CD4-positive, alpha-beta T cell treated with Interleukin-6 for 4 hours (primary cell): ENCODE results near the gene ABCG1.

Experiments used
- DNase-seq: peaks from one replicate; pipeline ENCODE4 v3.0.0-alpha.2; 2020; ENCODE audit warnings: mixed read lengths

ABCG1 gene

GRCh38 chr21:42331660-42332059 lies 112.7 kb downstream of the ABCG1 start:
- DNase-seq, result no peak

- no peak for DNase-seq
Observed at GRCh38 chr21:42332557-42333317, 113.8 kb downstream of the ABCG1 start.

GRCh38 chr21:42336054-42336453 lies 117.1 kb downstream of the ABCG1 start:
- no peak for DNase-seq

DNA sequence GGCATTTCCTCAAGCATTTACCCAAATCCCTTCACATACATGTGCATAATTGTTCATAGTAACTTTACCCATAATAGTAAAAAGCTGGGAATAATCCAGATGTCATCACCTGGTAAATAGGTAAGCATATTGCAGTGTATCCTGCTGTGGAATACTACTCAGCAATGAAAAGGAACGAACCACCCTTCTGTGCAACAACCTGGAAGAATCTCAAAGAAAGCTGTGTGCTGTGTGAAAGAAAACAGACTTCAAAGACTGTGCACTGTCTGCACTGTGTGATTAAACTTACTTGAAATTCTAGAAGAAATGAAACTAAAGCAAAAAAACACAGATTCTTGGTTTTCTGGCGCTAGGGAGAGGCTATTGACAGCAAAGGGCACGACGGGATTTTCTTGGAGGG lies 118.3 kb downstream of the ABCG1 start:
- no peak for DNase-seq

DNA sequence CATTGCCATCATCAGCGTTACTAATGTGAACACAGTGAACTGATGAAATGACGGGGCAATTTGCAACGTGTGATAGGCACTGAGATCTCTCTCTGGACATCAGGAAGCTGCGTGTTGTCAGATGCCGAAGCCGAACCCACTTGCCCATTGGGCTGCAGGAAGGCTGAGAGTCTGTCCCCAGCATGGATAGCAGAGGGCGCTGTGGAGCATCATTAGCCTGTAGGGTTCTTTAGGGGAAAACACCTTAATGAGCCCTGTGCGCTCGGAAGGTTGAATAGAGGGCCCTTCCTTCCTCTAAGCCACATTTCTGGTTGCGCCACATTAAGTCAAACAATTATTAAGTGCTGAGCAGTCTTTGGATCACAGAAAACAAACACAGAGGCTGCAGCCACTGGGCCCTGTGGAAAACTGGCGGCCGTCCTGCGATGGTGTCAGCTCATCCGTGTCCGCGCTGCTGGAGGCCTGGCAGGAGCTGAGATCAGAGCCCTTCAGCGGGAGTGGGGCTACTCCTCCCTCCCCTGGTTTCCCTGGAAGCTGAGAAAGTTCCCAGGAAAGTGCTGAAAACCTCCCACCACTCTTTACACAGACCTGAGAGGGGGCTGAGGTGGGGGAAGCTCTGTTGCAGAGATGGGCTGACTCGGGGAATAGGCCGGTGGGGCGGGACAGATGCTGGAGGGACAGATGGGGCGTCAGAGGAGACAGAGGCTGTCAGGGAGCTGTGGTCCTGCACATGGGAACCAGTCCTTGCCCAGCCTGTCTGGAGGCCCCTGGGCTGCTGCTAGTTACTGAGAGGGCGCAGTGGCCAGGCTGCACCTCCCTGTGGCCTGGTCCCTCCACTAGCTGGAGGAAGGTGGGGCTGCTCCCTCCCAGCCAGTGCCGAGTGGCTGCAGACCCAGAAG lies 119.1 kb downstream of the ABCG1 start:
- DNase-seq, result peak; percentile 86

DNA sequence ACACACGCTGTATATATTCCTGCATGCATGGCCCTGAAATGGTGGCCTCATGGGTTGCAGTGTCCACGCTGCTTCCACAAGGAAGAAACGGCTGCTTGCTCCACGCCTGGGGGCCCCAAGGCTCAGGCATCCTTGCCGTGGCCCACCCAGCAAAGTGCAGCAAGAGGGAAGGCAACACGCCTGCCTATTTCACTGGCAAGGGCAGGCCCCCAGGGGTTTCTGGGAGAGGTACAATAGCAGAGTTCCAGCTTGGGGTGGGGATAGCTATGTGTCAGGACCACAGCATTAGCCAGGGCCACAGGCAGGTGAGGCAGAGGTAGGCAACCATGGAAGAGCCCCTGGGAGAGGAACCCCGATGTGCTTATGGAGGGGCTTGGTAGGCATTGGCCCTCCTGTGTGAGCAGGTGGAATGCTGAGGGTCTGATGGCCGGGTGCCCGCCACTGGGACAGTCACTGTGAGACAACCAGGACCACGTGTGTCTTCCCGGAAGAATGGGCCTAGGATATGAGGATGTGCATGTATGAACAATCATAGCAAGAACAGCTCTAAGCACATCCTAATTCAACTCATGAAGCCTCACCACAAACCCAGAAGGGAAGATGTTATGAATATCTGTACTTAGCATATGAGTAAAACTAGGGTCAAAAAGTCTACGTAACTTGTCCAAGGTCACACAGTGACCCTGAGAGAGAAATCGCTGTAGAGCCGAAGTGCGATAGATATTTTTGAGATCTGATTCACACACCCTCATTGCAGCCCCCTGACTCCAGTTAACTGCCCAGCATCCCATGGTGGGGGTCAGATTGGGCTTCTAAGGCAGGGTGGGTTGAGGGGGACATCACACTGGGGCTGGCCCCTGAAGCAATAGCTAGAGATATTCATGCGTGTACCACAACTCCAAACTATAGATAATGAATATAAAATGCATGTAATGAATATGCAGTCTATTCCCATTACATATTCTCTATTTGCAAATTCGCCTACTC lies 120.1 kb downstream of the ABCG1 start:
- DNase-seq, result no peak

DNA sequence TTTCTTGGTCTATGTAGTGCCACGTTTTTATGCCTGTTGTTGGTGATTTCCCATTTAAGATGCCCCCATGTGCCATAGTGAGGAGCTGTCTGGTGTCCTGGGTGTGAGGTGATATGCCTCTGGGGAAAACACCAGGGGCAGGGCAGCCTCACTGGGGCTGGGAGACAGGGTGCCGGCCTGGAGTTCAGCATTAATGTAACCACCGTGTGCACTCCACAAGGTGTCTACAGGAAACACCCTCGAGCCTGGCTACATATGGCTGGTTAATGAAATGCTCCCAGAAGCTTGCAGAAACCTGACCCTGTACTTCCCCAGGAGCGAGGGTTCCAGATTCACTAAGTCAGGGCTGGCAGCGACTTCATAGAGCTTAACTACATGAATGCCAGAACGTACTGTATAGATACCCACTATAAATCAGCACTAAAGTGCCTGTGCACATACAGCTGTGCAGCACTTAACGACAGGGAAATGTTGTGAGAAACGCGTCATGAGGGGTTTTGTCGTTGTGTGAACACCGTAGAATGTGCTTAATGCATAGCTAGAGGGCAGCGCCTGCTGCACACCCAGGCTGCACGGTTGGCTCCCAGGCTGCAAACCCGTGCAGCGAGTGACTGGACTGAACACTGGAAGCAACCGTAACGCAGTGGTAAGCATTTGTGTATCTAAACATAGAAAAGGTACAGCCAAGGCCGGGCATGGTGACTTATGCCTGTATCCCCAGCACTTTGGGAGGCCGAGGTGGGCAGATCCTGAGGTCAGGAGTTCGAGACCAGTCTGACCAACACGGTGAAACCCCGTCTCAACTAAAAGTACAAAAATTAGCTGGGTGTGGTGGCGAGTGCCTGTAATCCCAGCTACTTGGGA lies 121.5 kb downstream of the ABCG1 start:
- no peak for DNase-seq

GRCh38 chr21:42341776-42342542 lies 123.0 kb downstream of the ABCG1 start:
- DNase-seq, result no peak

GRCh38 chr21:42343101-42343500 lies 124.2 kb downstream of the ABCG1 start:
- no peak for DNase-seq

DNA sequence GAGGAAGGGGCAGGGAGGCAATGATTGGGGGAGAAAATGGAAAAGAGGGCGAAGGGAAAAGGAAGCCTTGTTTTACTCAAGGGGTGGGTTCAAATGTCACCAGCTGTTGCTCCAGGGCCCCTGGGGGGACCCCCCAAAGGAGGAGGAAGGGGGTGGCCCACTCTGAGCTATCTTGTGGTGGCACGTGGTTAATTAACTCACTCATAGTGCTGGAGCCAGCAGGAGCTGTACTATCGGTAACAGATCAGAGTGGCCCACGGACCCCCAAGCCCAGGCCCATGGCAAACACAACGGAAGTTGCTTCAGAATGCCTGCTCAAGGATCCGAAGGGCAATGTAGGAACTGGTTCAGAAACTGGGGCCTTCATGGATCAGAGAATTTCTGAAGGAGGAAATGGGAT lies 124.6 kb downstream of the ABCG1 start:
- DNase-seq, result no peak

DNA sequence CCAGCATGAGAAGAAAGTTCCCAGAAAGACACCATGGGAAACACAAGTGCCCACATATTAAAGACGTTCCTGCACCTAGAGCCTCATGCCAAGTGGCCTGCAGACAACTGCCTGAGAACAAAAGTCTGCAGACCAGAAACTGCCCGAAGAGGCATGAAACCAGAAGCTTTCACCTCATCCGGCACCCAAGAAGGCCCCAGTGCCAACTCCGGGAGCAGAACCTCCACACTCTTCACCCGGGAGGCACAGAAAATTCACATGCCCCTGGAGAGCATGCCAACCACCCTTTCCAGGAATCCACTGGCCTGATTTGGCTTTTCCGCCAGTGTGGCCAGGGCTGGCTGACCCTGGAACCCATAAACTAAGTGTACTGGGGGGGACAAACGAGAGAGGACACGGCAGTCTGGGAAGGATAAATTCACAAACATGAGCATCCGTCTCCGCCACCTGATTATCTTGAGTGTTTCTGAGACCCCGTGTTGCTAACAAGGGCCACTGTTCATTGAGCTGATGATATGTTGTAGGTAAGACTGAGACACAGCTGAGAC lies 125.1 kb downstream of the ABCG1 start:
- DNase-seq, result no peak

DNA sequence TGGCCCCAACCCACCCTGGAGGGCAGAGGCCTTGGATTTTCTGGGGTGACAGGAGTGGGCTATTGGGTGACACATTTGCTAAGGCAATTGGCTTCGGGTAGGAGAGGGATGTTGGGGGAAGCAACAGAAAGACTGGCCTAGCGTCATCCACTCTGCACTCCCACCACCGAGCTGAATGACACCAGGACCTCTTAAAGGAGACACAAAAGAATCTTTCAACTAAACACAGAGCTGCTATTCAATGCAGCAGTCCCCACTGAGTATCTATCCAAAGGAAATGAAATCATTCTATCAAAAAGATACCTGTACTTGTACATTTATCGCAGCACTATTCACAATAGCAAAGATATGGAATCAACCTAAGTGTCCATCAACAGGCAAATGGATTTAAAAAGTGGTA lies 125.7 kb downstream of the ABCG1 start:
- DNase-seq, result no peak

- DNase-seq, result no peak
Observed at GRCh38 chr21:42346441-42346840, 127.5 kb downstream of the ABCG1 start.
